Aorta (tissue), 5 donors: ENCODE measurements around the gene RFLNA. TPM values are rescaled to one million over a fixed set of nuclear protein-coding genes. Genes with fewer than 3 reads are reported as not detected.

Experiments used
- ATAC-seq: fragments of 200-7000 bp; cut with Tn5 transposase; one replicate; pipeline ENCODE4 v1.9.1; 2022; ENCODE audit warnings: moderate library complexity; ENCODE audit not compliant: low FRiP score
- DNase-seq, 2 donors: peaks; one replicate each; pipeline ENCODE4 v3.0.0-alpha.2; 2020
- H3K27ac ChIP-seq, 2 donors: one replicate each; pipeline ENCODE4 v1.5.1; 2013; ENCODE audit warnings: low read length in 2 of 2, mild to moderate bottlenecking in 2 of 2, moderate library complexity in 2 of 2, control low read depth in 1 of 2, inconsistent platforms in 1 of 2, low read depth in 1 of 2
- H3K27me3 ChIP-seq, 2 donors: one replicate each; pipeline ENCODE4 v1.6.1; 2013; ENCODE audit warnings: control low read depth in 1 of 2, low read length in 1 of 2, mild to moderate bottlenecking in 1 of 2, moderate library complexity in 1 of 2; ENCODE audit not compliant: insufficient read depth in 2 of 2, control insufficient read depth in 1 of 2
- H3K36me3 ChIP-seq, 2 donors: one replicate each; pipeline ENCODE4 v1.6.1; 2013; ENCODE audit warnings: control low read depth in 1 of 2, low read length in 1 of 2, mild to moderate bottlenecking in 1 of 2; ENCODE audit not compliant: insufficient read depth in 2 of 2, control insufficient read depth in 1 of 2
- H3K4me1 ChIP-seq, 2 donors: one replicate each; pipeline ENCODE4 v1.6.1; 2013; ENCODE audit warnings: low read length in 2 of 2, control low read depth in 1 of 2, mild to moderate bottlenecking in 1 of 2, moderate library complexity in 1 of 2; ENCODE audit not compliant: insufficient read depth in 2 of 2, control insufficient read depth in 1 of 2
- H3K4me3 ChIP-seq, 2 donors: one replicate each; pipeline ENCODE4 v1.5.1; 2013; ENCODE audit warnings: low read length in 2 of 2, control low read depth in 1 of 2, mild to moderate bottlenecking in 1 of 2
- H3K9me3 ChIP-seq: one replicate; pipeline ENCODE4 v1.6.1; 2013; ENCODE audit warnings: mild to moderate bottlenecking, low read length; ENCODE audit not compliant: control insufficient read depth
- WGBS, 2 donors: extraction: QIAGEN DNeasy Blood & Tissue Kit; methylation state at CpG; one replicate each; pipeline ENCODE4 v1.1.7; 2013; 5-methylcytosine and 5-hydroxymethylcytosine counted together
- intact Hi-C, 2 donors: fragments of 100-400 bp; cut with DNase I; formaldehyde crosslinking; loops; one replicate each; pipeline versions ENCODE4 v1.14.2 to v1.15.0; 2022
- polyA plus RNA-seq, 2 donors: library from polyadenylated mRNA; stranded (reverse); fragments of 200-250 nt; gene quantifications; one replicate each; pipeline ENCODE4 v1.2.3, GENCODE V29; 2013
- total RNA-seq, 2 donors: library from RNA; stranded (reverse); fragmentation: NEBNext Ultra II Directional; extraction: Animal tissue kit (Norgen Biotek cat#: 25700); gene quantifications; one replicate each; pipeline ENCODE4 v1.2.1, GENCODE V29; 2021
- donor health status: healthy with polysubstance abuse.
- donor health status: Bipolar disorder and iron deficiency.
- donor health status: DM: no; HTN: no; CAD: no.
- donor health status: DM: no; HTN: no; CAD: no.
- donor health status: DM: yes; HTN: yes; CAD: no.

The RFLNA gene
- total and polyA plus RNA-seq, 4 donors: 1.2 to 6.8 (median 1.8) TPM

- ATAC-seq: no peak
Measured at GRCh38 chr12:124326104-124326503, 31.2 kb downstream of the RFLNA start.

GRCh38 chr12:124326871-124327270 is 32.0 kb downstream of the RFLNA start:
- no peak overlapping the region for H3K4me3 ChIP-seq
- H3K27ac ChIP-seq: no peak overlapping the region
- intact Hi-C loops: loop anchor here in 1 of 2 donors (10.0 kb wide), 1 partner anchor 448 kb away; no protein-coding TSS in a partner anchor
- H3K9me3 ChIP-seq: peaks cover 6% of the 10 kb centered on the region
- H3K36me3 ChIP-seq: peaks cover 0 to 6% of the 10 kb centered on the region in 2 donors
- no peaks in the 10 kb centered on the region for H3K27me3 ChIP-seq
- DNase-seq (no peak), ATAC-seq (peak; percentile 42)
- WGBS, 2 donors: 10 to 17% methylated on average over 9 of the region's 9 CpGs
- no peaks in the 10 kb centered on the region for H3K4me1 ChIP-seq

More at GRCh38 chr12:124326104-124326503, 31.2 kb downstream of the RFLNA start:
- intact Hi-C loops: loop anchor here in 1 of 2 donors (10.0 kb wide), 1 partner anchor 449 kb away; no protein-coding TSS in a partner anchor
- peaks cover 6% of the 10 kb centered on the region for H3K9me3 ChIP-seq
- H3K27me3 ChIP-seq: no peaks in the 10 kb centered on the region
- no peaks in the 10 kb centered on the region for H3K4me1 ChIP-seq
- no peak overlapping the region for H3K27ac ChIP-seq
- H3K36me3 ChIP-seq: peaks cover 0 to 6% of the 10 kb centered on the region in 2 donors
- no peak for DNase-seq
- WGBS, 2 donors: 89% methylated on average over 23 of the region's 23 CpGs
- no peak overlapping the region for H3K4me3 ChIP-seq

GRCh38 chr12:124327362-124328043 is 32.6 kb downstream of the RFLNA start:
- 12 to 13% methylated on average over 18 of the region's 18 CpGs for WGBS, 2 donors
- intact Hi-C loops: loop anchor here in 1 of 2 donors (10.0 kb wide), 1 partner anchor 447 kb away; no protein-coding TSS in a partner anchor
- no peak overlapping the region for H3K4me3 ChIP-seq
- no peak for DNase-seq
- peaks cover 6% of the 10 kb centered on the region for H3K9me3 ChIP-seq
- H3K27ac ChIP-seq: no peak overlapping the region
- H3K27me3 ChIP-seq: no peaks in the 10 kb centered on the region
- peak; percentile 60 for ATAC-seq
- no peaks in the 10 kb centered on the region for H3K4me1 ChIP-seq
- H3K36me3 ChIP-seq: peaks cover 0 to 6% of the 10 kb centered on the region in 2 donors

- intact Hi-C loops: loop anchor here in 1 of 2 donors (10.0 kb wide), 1 partner anchor 447 kb away; no protein-coding TSS in a partner anchor
- H3K27ac ChIP-seq: no peak overlapping the region
- DNase-seq: no peak
- peaks cover 6% of the 10 kb centered on the region for H3K9me3 ChIP-seq
- no peaks in the 10 kb centered on the region for H3K27me3 ChIP-seq
- no peak overlapping the region for H3K4me3 ChIP-seq
- peaks cover 0 to 6% of the 10 kb centered on the region in 2 donors for H3K36me3 ChIP-seq
- no peak for ATAC-seq
- 12 to 17% methylated on average over 13 of the region's 13 CpGs for WGBS, 2 donors
- H3K4me1 ChIP-seq: no peaks in the 10 kb centered on the region
Measured at GRCh38 chr12:124328116-124328515, 33.2 kb downstream of the RFLNA start.

- ATAC-seq: no peak
- Histone ChIP-seq H3K9me3 (peaks cover 4% of the 10 kb centered on the region), H3K27me3 (no peaks in the 10 kb centered on the region), H3K4me3 (no peak overlapping the region), H3K4me1 (no peaks in the 10 kb centered on the region), H3K27ac (no peak overlapping the region), H3K36me3 (peaks cover 0 to 5% of the 10 kb centered on the region in 2 donors)
- DNase-seq: no peak
- intact Hi-C loops: loop anchor here in 1 of 2 donors (10.0 kb wide), 1 partner anchor 446 kb away; no protein-coding TSS in a partner anchor
- 23 to 24% methylated on average over 14 of the region's 14 CpGs for WGBS, 2 donors
Measured at GRCh38 chr12:124328636-124329035, 33.7 kb downstream of the RFLNA start.

- intact Hi-C loops: no loop called here
- ATAC-seq: no peak
- H3K27ac ChIP-seq: no peak overlapping the region
- WGBS, 2 donors: 89 to 93% methylated on average over 15 of the region's 15 CpGs
- H3K4me1 ChIP-seq: no peaks in the 10 kb centered on the region
- no peak for DNase-seq
- no peak overlapping the region for H3K4me3 ChIP-seq
- no peaks in the 10 kb centered on the region for H3K9me3 ChIP-seq
- H3K27me3 ChIP-seq: no peaks in the 10 kb centered on the region
- peaks cover 0 to 5% of the 10 kb centered on the region in 2 donors for H3K36me3 ChIP-seq
Measured at GRCh38 chr12:124332058-124332672, 37.3 kb downstream of the RFLNA start.

GRCh38 chr12:124332900-124333299 is 38.0 kb downstream of the RFLNA start:
- H3K27ac ChIP-seq: no peak overlapping the region
- H3K4me1 ChIP-seq: no peaks in the 10 kb centered on the region
- WGBS, 2 donors: 77 to 79% methylated on average over 12 of the region's 12 CpGs
- intact Hi-C loops: no loop called here
- no peaks in the 10 kb centered on the region for H3K27me3 ChIP-seq
- no peaks in the 10 kb centered on the region for H3K9me3 ChIP-seq
- DNase-seq (no peak), ATAC-seq (no peak)
- H3K4me3 ChIP-seq: no peak overlapping the region
- H3K36me3 ChIP-seq: peaks cover 0 to 5% of the 10 kb centered on the region in 2 donors

GRCh38 chr12:124333724-124334123 is 38.8 kb downstream of the RFLNA start:
- DNase-seq: no peak
- Histone ChIP-seq H3K4me1 (no peaks in the 10 kb centered on the region), H3K27ac (no peak overlapping the region), H3K4me3 (no peak overlapping the region), H3K36me3 (peaks cover 0 to 5% of the 10 kb centered on the region in 2 donors), H3K27me3 (no peaks in the 10 kb centered on the region), H3K9me3 (no peaks in the 10 kb centered on the region)
- ATAC-seq: peak; percentile 23
- WGBS, 2 donors: 82% methylated on average over 20 of the region's 20 CpGs
- intact Hi-C loops: no loop called here
